OCI-LY7 (cell line): ENCODE data around the gene ADAMTS9. TPM values are rescaled to one million over a fixed set of nuclear protein-coding genes. Genes with fewer than 3 reads are reported as not detected.

Source experiments
- BruUV-seq: library from RNA; stranded (reverse); fragments of 400-500 nt; replicated peaks from 2 replicates; lab custom pipeline; 2021; lab: Mats Ljungman, UMichigan
- CTCF ChIA-PET: fragments of 300-600 bp; sonication (Branson Sonifier 250); formaldehyde crosslinking; loops from one replicate; lab custom pipeline; 2022; ENCODE audit warnings: antibody characterized with exemption; ENCODE audit not compliant: unreplicated experiment; lab: Charles Lee
- POLR2A ChIA-PET: fragments of 300-600 bp; sonication (Branson Sonifier 250); formaldehyde crosslinking; loops from one replicate; lab custom pipeline; 2022; ENCODE audit warnings: antibody characterized with exemption; lab: Charles Lee
- DNase-seq: peaks from one replicate; pipeline ENCODE4 v3.0.0-alpha.2; 2015; ENCODE audit warnings: low spot score
- H2AFZ ChIP-seq: fragments of 200-600 bp; sonication (generic), shearing (Covaris generic); 2 replicates; pipeline ENCODE4 v1.6.1; 2014; ENCODE audit warnings: mild to moderate bottlenecking, antibody characterized with exemption, low read length, moderate library complexity
- H3K27ac ChIP-seq: fragments of 200-600 bp; sonication (generic); 2 replicates; pipeline ENCODE4 v1.5.1; 2014; ENCODE audit warnings: mixed run types, low read depth, mild to moderate bottlenecking, moderate library complexity, low read length, inconsistent platforms; ENCODE audit not compliant: poor library complexity, severe bottlenecking
- H3K36me3 ChIP-seq: fragments of 200-600 bp; sonication (generic); 2 replicates; pipeline ENCODE4 v1.6.1; 2014; ENCODE audit warnings: mild to moderate bottlenecking, antibody characterized with exemption, low read length, moderate library complexity, mixed read lengths; ENCODE audit not compliant: insufficient read depth
- H3K4me1 ChIP-seq: fragments of 200-600 bp; sonication (generic); 2 replicates; pipeline ENCODE4 v1.5.1; 2014; ENCODE audit warnings: mild to moderate bottlenecking, low read length; ENCODE audit not compliant: insufficient read depth, poor library complexity, severe bottlenecking
- H3K4me2 ChIP-seq: fragments of 200-600 bp; sonication (generic); 2 replicates; pipeline ENCODE4 v1.6.1; 2014; ENCODE audit warnings: mild to moderate bottlenecking, low read length
- H3K4me3 ChIP-seq: fragments of 200-600 bp; sonication (generic); 2 replicates; pipeline ENCODE4 v1.5.1; 2014; ENCODE audit warnings: mild to moderate bottlenecking, low read depth, low read length; ENCODE audit not compliant: poor library complexity, severe bottlenecking
- H3K79me2 ChIP-seq: fragments of 200-600 bp; sonication (generic); 2 replicates; pipeline ENCODE4 v1.6.1; 2016; ENCODE audit warnings: low read depth, mild to moderate bottlenecking, low read length, moderate library complexity, mixed read lengths; ENCODE audit not compliant: insufficient read depth
- H3K9me2 ChIP-seq: fragments of 200-600 bp; sonication (generic); 2 replicates; pipeline ENCODE4 v1.6.1; 2016; ENCODE audit warnings: mild to moderate bottlenecking, low read length, mixed read lengths; ENCODE audit not compliant: insufficient read depth
- H3K9me3 ChIP-seq: fragments of 200-600 bp; sonication (generic); 2 replicates; pipeline ENCODE4 v1.6.1; 2014; ENCODE audit warnings: mild to moderate bottlenecking, mixed run types, low read length, mixed read lengths
- H4K20me1 ChIP-seq: fragments of 200-600 bp; sonication (generic); 2 replicates; pipeline ENCODE4 v1.6.1; 2014; ENCODE audit warnings: mild to moderate bottlenecking, antibody characterized with exemption, low read length, moderate library complexity, mixed read lengths; ENCODE audit not compliant: insufficient read depth
- EZH2phosphoT487 ChIP-seq: fragments of 200-600 bp; sonication (generic); IDR thresholded peaks from 2 replicates; pipeline ENCODE4 v1.6.1; 2018; ENCODE audit warnings: low read depth, borderline replicate concordance, mild to moderate bottlenecking, mixed run types, antibody characterized with exemption, low read length, moderate library complexity, mixed read lengths
- intact Hi-C: fragments of 100-400 bp; cut with micrococcal nuclease; formaldehyde crosslinking; loops from one replicate; pipeline ENCODE4 v1.10.0; 2022; ENCODE audit not compliant: unreplicated experiment
- total RNA-seq, 2 experiments: library from RNA; depleted of rRNA in 1 of 2; stranded (reverse); fragments of >200 nt in 1 of 2; shearing (Covaris generic) in 1 of 2; gene quantifications; 2 replicates each; pipeline ENCODE4 v1.2.3, GENCODE V29; 2014 to 2022
- TF ChIP-seq, protein P1 (sequence below): fragments of 200-600 bp; sonication (generic); conservative IDR thresholded peaks from 2 replicates; pipeline ENCODE4 v1.5.1; 2014; ENCODE audit warnings: mild to moderate bottlenecking, antibody characterized with exemption, low read length, moderate library complexity, mixed read lengths

The ADAMTS9 gene
- total RNA-seq, 2 experiments from 2014 or later: not detected

DNA sequence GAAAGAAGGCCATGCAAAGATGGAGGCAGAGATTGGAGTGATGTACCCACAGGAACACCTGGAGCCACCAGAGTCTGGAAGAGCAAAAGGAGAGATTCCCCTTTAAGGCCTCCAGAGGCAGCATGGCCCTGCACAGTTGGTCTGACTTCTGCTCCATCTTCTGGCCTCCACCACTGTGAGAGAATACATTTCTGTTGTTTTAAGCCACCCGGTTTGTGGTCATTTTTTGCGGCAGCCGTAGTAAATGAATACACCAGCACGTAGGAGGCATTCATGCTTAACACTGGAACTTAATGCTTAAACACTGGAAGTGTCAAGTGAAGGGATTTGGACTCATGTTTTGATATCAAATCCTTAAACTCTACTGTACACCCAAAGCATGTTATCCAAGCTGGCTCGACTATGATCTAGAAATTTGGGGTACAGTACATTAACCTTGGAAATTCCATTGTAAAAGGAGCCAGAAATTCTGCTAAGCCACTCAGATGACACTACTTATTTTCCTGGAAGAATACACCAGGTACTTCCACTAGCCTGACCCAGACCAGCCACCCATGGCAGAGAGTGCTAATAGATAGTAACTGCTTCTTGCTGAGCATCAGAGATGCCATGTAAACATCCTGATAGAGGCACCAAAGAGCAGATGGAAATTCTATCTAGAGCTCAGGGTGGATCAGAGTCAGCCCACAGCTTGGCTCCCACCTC, 190.9 kb downstream of the ADAMTS9 start:
- Histone ChIP-seq H3K36me3 (no peaks in the 10 kb centered on the region), H2AFZ (no peak overlapping the region), H3K9me3 (no peaks in the 10 kb centered on the region), H4K20me1 (no peaks in the 10 kb centered on the region), H3K9me2 (no peaks in the 10 kb centered on the region), H3K4me2 (no peak overlapping the region), H3K27ac (no peak overlapping the region), H3K4me3 (no peak overlapping the region), H3K4me1 (no peaks in the 10 kb centered on the region), H3K79me2 (no peaks in the 10 kb centered on the region)
- TF ChIP-seq, protein P1, sequence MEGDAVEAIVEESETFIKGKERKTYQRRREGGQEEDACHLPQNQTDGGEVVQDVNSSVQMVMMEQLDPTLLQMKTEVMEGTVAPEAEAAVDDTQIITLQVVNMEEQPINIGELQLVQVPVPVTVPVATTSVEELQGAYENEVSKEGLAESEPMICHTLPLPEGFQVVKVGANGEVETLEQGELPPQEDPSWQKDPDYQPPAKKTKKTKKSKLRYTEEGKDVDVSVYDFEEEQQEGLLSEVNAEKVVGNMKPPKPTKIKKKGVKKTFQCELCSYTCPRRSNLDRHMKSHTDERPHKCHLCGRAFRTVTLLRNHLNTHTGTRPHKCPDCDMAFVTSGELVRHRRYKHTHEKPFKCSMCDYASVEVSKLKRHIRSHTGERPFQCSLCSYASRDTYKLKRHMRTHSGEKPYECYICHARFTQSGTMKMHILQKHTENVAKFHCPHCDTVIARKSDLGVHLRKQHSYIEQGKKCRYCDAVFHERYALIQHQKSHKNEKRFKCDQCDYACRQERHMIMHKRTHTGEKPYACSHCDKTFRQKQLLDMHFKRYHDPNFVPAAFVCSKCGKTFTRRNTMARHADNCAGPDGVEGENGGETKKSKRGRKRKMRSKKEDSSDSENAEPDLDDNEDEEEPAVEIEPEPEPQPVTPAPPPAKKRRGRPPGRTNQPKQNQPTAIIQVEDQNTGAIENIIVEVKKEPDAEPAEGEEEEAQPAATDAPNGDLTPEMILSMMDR: no peak
- TF ChIP-seq EZH2phosphoT487: no peak
- intact Hi-C loops: no loop called here
- POLR2A ChIA-PET: interaction anchor here (0.6 kb wide), 1 partner anchor 1661 kb away, joined by 4 read pairs; no protein-coding TSS in a partner anchor
- no peak for DNase-seq
- BruUV-seq: no TSS peak
- CTCF ChIA-PET: no interaction called here

DNA sequence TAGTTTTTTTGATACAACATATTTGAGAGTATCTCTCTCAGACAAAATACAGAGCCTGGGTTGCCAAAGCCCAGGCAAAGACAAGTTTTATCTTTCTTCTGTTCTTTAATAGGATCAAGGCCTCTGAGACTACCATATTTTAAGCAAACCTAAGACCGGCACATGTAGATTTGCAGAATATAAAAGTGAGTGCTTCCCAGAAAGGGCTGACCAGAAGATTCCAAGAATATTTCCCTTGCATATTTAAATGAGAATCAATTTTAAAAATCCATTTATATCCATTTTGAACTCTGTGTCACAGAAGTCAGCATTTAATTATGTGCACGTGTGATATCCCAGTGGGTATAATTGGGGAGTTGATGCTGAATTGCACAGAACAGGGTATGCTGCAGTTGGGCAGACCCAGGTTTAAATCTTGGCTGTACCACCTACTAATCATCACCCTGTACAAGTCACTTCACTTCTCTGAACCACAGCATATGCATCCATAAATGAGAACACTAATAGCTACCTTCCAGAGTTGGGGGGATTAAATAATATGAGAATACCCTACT, 191.9 kb downstream of the ADAMTS9 start:
- TF ChIP-seq EZH2phosphoT487: no peak
- TF ChIP-seq, protein P1: no peak
- H3K9me2 ChIP-seq: no peaks in the 10 kb centered on the region
- H2AFZ ChIP-seq: no peak overlapping the region
- intact Hi-C loops: no loop called here
- no peaks in the 10 kb centered on the region for H4K20me1 ChIP-seq
- no peaks in the 10 kb centered on the region for H3K36me3 ChIP-seq
- ChIA-PET POLR2A (no interaction called here), CTCF (no interaction called here)
- H3K4me2 ChIP-seq: no peak overlapping the region
- H3K79me2 ChIP-seq: no peaks in the 10 kb centered on the region
- no peak for DNase-seq
- BruUV-seq: no TSS peak
- H3K9me3 ChIP-seq: no peaks in the 10 kb centered on the region
- no peak overlapping the region for H3K27ac ChIP-seq
- H3K4me3 ChIP-seq: no peak overlapping the region
- H3K4me1 ChIP-seq: no peaks in the 10 kb centered on the region
